Hepatocyte (in vitro differentiated cells): ENCODE results near the gene ADAM11. TPM values are rescaled to one million over a fixed set of nuclear protein-coding genes. Genes with fewer than 3 reads are reported as not detected.
"Not testable (repeated sequence)": the region's sequence is repeated elsewhere in the genome, so short reads cannot be mapped to it uniquely, and the experiment has no call there.

Experiments
- DNase-seq: peaks from one replicate; pipeline ENCODE4 v3.0.0-alpha.2; 2016; ENCODE audit warnings: low spot score
- H2AFZ ChIP-seq: fragments of 200-600 bp; sonication (generic); 2 replicates; pipeline ENCODE4 v1.6.0; 2016; ENCODE audit warnings: antibody characterized with exemption, mild to moderate bottlenecking
- H3K27ac ChIP-seq: fragments of 200-600 bp; sonication (generic); 2 replicates; pipeline ENCODE4 v1.5.1; 2016; ENCODE audit warnings: mild to moderate bottlenecking
- H3K27me3 ChIP-seq: fragments of 200-600 bp; sonication (generic); 2 replicates; pipeline ENCODE4 v1.6.1; 2016
- H3K36me3 ChIP-seq: fragments of 200-600 bp; sonication (generic); replicated peaks from 2 replicates; pipeline ENCODE4 v1.5.1; 2016; ENCODE audit warnings: low read depth; ENCODE audit not compliant: insufficient read depth
- H3K4me1 ChIP-seq: fragments of 200-600 bp; sonication (generic); 2 replicates; pipeline ENCODE4 v1.5.1; 2016; ENCODE audit warnings: mild to moderate bottlenecking, moderate library complexity; ENCODE audit not compliant: insufficient read depth
- H3K4me2 ChIP-seq: fragments of 200-600 bp; sonication (generic); 2 replicates; pipeline ENCODE4 v1.6.0; 2016
- H3K4me3 ChIP-seq: fragments of 200-600 bp; sonication (generic); 2 replicates; pipeline ENCODE4 v1.5.1; 2016; ENCODE audit warnings: mild to moderate bottlenecking
- H3K79me2 ChIP-seq: fragments of 200-600 bp; sonication (generic); 2 replicates; pipeline ENCODE4 v1.6.0; 2017; ENCODE audit warnings: mild to moderate bottlenecking
- H3K9me2 ChIP-seq: fragments of 200-600 bp; sonication (generic); replicated peaks from 2 replicates; pipeline ENCODE4 v1.6.0; 2017; ENCODE audit warnings: mild to moderate bottlenecking; ENCODE audit not compliant: insufficient read depth
- H3K9me3 ChIP-seq: fragments of 200-600 bp; sonication (generic); 2 replicates; pipeline ENCODE4 v1.5.1; 2016; ENCODE audit warnings: low read depth, mild to moderate bottlenecking
- H4K20me1 ChIP-seq: fragments of 200-600 bp; sonication (generic); 2 replicates; pipeline ENCODE4 v1.6.0; 2016; ENCODE audit warnings: mild to moderate bottlenecking; ENCODE audit not compliant: insufficient read depth, poor library complexity, severe bottlenecking
- CTCF ChIP-seq: fragments of 200-600 bp; sonication (generic); IDR thresholded peaks from 2 replicates; pipeline ENCODE4 v1.5.1; 2016; ENCODE audit warnings: antibody characterized with exemption, mild to moderate bottlenecking; ENCODE audit not compliant: poor library complexity
- EZH2 ChIP-seq: fragments of 200-600 bp; sonication (generic); IDR thresholded peaks from 2 replicates; pipeline ENCODE4 v1.6.1; 2016; ENCODE audit warnings: antibody characterized with exemption, mild to moderate bottlenecking, borderline replicate concordance
- EZH2phosphoT487 ChIP-seq: fragments of 200-600 bp; sonication (generic); IDR thresholded peaks from one replicate; pipeline ENCODE4 v1.6.1; 2018; ENCODE audit warnings: antibody characterized with exemption, mild to moderate bottlenecking, low read depth, moderate library complexity; ENCODE audit not compliant: unreplicated experiment, severe bottlenecking
- WGBS: methylation state at CpG from one replicate; pipeline ENCODE4 v1.1.6; 2016; ENCODE audit warnings: low lambda C conversion rate; ENCODE audit errors: missing lambda C conversion rate; 5-methylcytosine and 5-hydroxymethylcytosine counted together
- polyA plus RNA-seq: library from polyadenylated mRNA; unstranded; fragments of >200 nt; fragmentation: Nextera tagmentation; extraction: Ambion mirVana; gene quantifications from 2 replicates; pipeline ENCODE4 v1.2.1, GENCODE V29; 2016
- total RNA-seq: library from RNA; depleted of rRNA; stranded (reverse); fragments of >200 nt; gene quantifications from 2 replicates; pipeline ENCODE4 v1.2.3, GENCODE V29; 2014

Gene ADAM11
- total RNA-seq = 0.28 and 0.90 TPM in 2 replicates
- 0.50 and 1.4 TPM in 2 replicates for polyA plus RNA-seq

GRCh38 chr17:44758414-44759085, at the start of gene ADAM11:
ADAM11 (plus strand) TSS chr17:44758988; CDS start chr17:44759200, 212 bp downstream.
- no peak within 1 kb of the TSS for H3K27ac ChIP-seq
- H3K9me2 ChIP-seq = no peaks in the 10 kb centered on the region
- peak within 1 kb of the TSS; percentile 58 for H3K4me3 ChIP-seq
- TF ChIP-seq CTCF (no peak), EZH2phosphoT487 (no peak), EZH2 (no peak)
- no peaks in the 10 kb centered on the region for H3K9me3 ChIP-seq
- H3K27me3 ChIP-seq = peaks cover 33% of the 10 kb centered on the region
- H4K20me1 ChIP-seq = no peaks in the 10 kb centered on the region
- peak within 1 kb of the TSS; percentile 98 for H3K4me2 ChIP-seq
- 13% methylated on average over 29 of the region's 74 CpGs for WGBS
- DNase-seq = no peak
- peaks cover 4% of the 10 kb centered on the region for H3K4me1 ChIP-seq
- peak within 1 kb of the TSS; percentile 63 for H2AFZ ChIP-seq
- H3K79me2 ChIP-seq = no peaks in the 10 kb centered on the region
- no peaks in the 10 kb centered on the region for H3K36me3 ChIP-seq

- Histone ChIP-seq H4K20me1 (no peaks in the 10 kb centered on the region), H3K9me3 (no peaks in the 10 kb centered on the region), H3K27ac (no peak overlapping the region), H3K4me3 (no peak overlapping the region), H3K27me3 (no peaks in the 10 kb centered on the region), H3K79me2 (no peaks in the 10 kb centered on the region), H3K9me2 (no peaks in the 10 kb centered on the region), H3K4me2 (no peak overlapping the region), H3K36me3 (no peaks in the 10 kb centered on the region), H2AFZ (no peak overlapping the region), H3K4me1 (no peaks in the 10 kb centered on the region)
- 88% methylated on average over 1 of the region's 1 CpG for WGBS
- no peak for DNase-seq
- no peak for TF ChIP-seq CTCF
- no peak for TF ChIP-seq EZH2
- no peak for TF ChIP-seq EZH2phosphoT487
These were observed 39.3 kb upstream of the ADAM11 start for GRCh38 chr17:44719444-44719843.

GRCh38 chr17:44722254-44722653, 36.5 kb upstream of the ADAM11 start:
- DNase-seq = no peak
- no peaks in the 10 kb centered on the region for H3K27me3 ChIP-seq
- WGBS = 86% methylated on average over 5 of the region's 5 CpGs
- H3K4me2 ChIP-seq = no peak overlapping the region
- H3K4me1 ChIP-seq = no peaks in the 10 kb centered on the region
- H3K4me3 ChIP-seq = no peak overlapping the region
- H3K79me2 ChIP-seq = no peaks in the 10 kb centered on the region
- no peaks in the 10 kb centered on the region for H3K9me2 ChIP-seq
- no peaks in the 10 kb centered on the region for H3K36me3 ChIP-seq
- TF ChIP-seq EZH2phosphoT487 (no peak), EZH2 (no peak), CTCF (no peak)
- H2AFZ ChIP-seq = no peak overlapping the region
- H3K27ac ChIP-seq = no peak overlapping the region
- no peaks in the 10 kb centered on the region for H4K20me1 ChIP-seq
- H3K9me3 ChIP-seq = no peaks in the 10 kb centered on the region

GRCh38 chr17:44726121-44726520, 32.7 kb upstream of the ADAM11 start:
- not testable (repeated sequence) for H4K20me1 ChIP-seq, H3K4me2 ChIP-seq, H2AFZ ChIP-seq, H3K36me3 ChIP-seq, H3K9me3 ChIP-seq, H3K4me1 ChIP-seq, H3K27ac ChIP-seq, H3K9me2 ChIP-seq, DNase-seq, H3K79me2 ChIP-seq, H3K27me3 ChIP-seq, H3K4me3 ChIP-seq
- 99% methylated on average over 6 of the region's 6 CpGs for WGBS
